ENCODE measurements around the gene EME2. TPM values are rescaled to one million over a fixed set of nuclear protein-coding genes. Genes with fewer than 3 reads are reported as not detected.

The EME2 gene
- total and polyA plus RNA-seq, 3 donors from 2014 or later = 12.5 to 34.2 (median 20.3) TPM

- no peaks in the 10 kb centered on the region for H3K9me3 ChIP-seq
- no peak for TF ChIP-seq POLR2A (IDR thresholded peaks at IDR 0.05)
- TF ChIP-seq CTCF (IDR thresholded peaks at IDR 0.05) = no peak
- peak within 1 kb of the TSS; percentile 73 to 87 for H3K27ac ChIP-seq
- peak within 1 kb of the TSS; percentile 86 for H3K4me3 ChIP-seq
- no peaks in the 10 kb centered on the region for H3K27me3 ChIP-seq
- H3K4me1 ChIP-seq = peaks cover 27% of the 10 kb centered on the region
- intact Hi-C loops (cut with DNase I; ENCODE audit: low total_unique reads) = no loop called here
- WGBS, 2 donors = 0 to 1% methylated on average over 11 to 67 of the region's 79 CpGs
- peak; percentile 88 for DNase-seq
- no peaks in the 10 kb centered on the region for H3K36me3 ChIP-seq (ENCODE audit: low read depth, missing control alignments)
Observed at GRCh38 chr16:1771188-1771863, 1.3 kb upstream of the EME2 start, which contains the start of gene NME3. Gene NME3, minus strand, starts transcription at chr16:1771543. Its CDS starts 9 bp downstream, at chr16:1771534.

GRCh38 chr16:1771864-1772361 lies 697 bp upstream of the EME2 start:
- intact Hi-C loops (cut with DNase I; ENCODE audit: low total_unique reads) = no loop called here
- 6 to 7% methylated on average over 17 to 22 of the region's 22 CpGs for WGBS, 2 donors
- no peak for DNase-seq

GRCh38 chr16:1772908-1773702 lies 495 bp downstream of the EME2 start, which contains the start of gene MRPS34:
Gene MRPS34, minus strand, starts transcription at chr16:1773134. Its CDS starts 15 bp downstream, at chr16:1773119.
- TF ChIP-seq CTCF (IDR thresholded peaks at IDR 0.05) (peak; percentile 54 to 76 (median 74)), POLR2A (IDR thresholded peaks at IDR 0.05) (no peak)
- intact Hi-C loops (cut with DNase I; ENCODE audit: low total_unique reads) = no loop called here
- no peaks in the 10 kb centered on the region for H3K36me3 ChIP-seq (ENCODE audit: low read depth, missing control alignments)
- H3K4me3 ChIP-seq = peak within 1 kb of the TSS; percentile 86
- H3K27ac ChIP-seq = peak within 1 kb of the TSS; percentile 73 to 87
- WGBS, 2 donors = 0% methylated on average over 56 of the region's 108 CpGs; no CpG with 5 or more reads in 1 of the 2 donors
- peak; percentile 85 for DNase-seq
- peaks cover 27% of the 10 kb centered on the region for H3K4me1 ChIP-seq
- H3K27me3 ChIP-seq = no peaks in the 10 kb centered on the region
- no peaks in the 10 kb centered on the region for H3K9me3 ChIP-seq

More at GRCh38 chr16:1771864-1772361, 697 bp upstream of the EME2 start:
- H3K4me3 ChIP-seq = peak overlapping the region; percentile 86
- peaks cover 27% of the 10 kb centered on the region for H3K4me1 ChIP-seq
- H3K9me3 ChIP-seq = no peaks in the 10 kb centered on the region
- TF ChIP-seq POLR2A (IDR thresholded peaks at IDR 0.05) (no peak), CTCF (IDR thresholded peaks at IDR 0.05) (no peak)
- H3K27me3 ChIP-seq = no peaks in the 10 kb centered on the region
- H3K36me3 ChIP-seq (ENCODE audit: low read depth, missing control alignments) = no peaks in the 10 kb centered on the region
- H3K27ac ChIP-seq = peak overlapping the region; percentile 73 to 87

GRCh38 chr16:1773703-1774447 lies 1.3 kb downstream of the EME2 start:
- Histone ChIP-seq H3K9me3 (no peaks in the 10 kb centered on the region), H3K27me3 (no peaks in the 10 kb centered on the region), H3K4me3 (peak overlapping the region; percentile 86), H3K27ac (peak overlapping the region; percentile 73 to 87), H3K4me1 (peaks cover 27% of the 10 kb centered on the region), H3K36me3 (ENCODE audit: low read depth, missing control alignments) (no peaks in the 10 kb centered on the region)
- no peak for DNase-seq
- intact Hi-C loops (cut with DNase I; ENCODE audit: low total_unique reads) = no loop called here
- WGBS, 2 donors = 13 to 15% methylated on average over 6 to 37 of the region's 45 CpGs
- no peak for TF ChIP-seq POLR2A (IDR thresholded peaks at IDR 0.05)
- TF ChIP-seq CTCF (IDR thresholded peaks at IDR 0.05) = no peak

Measured in testis (tissue), 3 donors.